Activated B cell treated with CpG ODN at 0.5 μM for 24 hours (primary cell): Measurements from ENCODE around the gene SPTBN4. TPM values are rescaled to one million over a fixed set of nuclear protein-coding genes. Genes with fewer than 3 reads are reported as not detected.

ENCODE experiments used
- ATAC-seq: fragments of 200-7000 bp; cut with Tn5 transposase; one replicate; pipeline ENCODE4 v1.10.0; 2021; ENCODE audit warnings: low read depth, mild to moderate bottlenecking, moderate library complexity
- CTCF ChIA-PET: fragments of 350-600 bp; sonication (Branson Sonifier 250); formaldehyde crosslinking; loops from one replicate; lab custom pipeline; 2021; ENCODE audit warnings: antibody characterized with exemption; lab: Charles Lee
- POLR2A ChIA-PET: fragments of 350-600 bp; sonication (Branson Sonifier 250); formaldehyde crosslinking; loops from one replicate; lab custom pipeline; 2021; ENCODE audit warnings: antibody characterized with exemption; lab: Charles Lee
- DNase-seq: peaks from one replicate; pipeline ENCODE4 v3.0.0; 2022
- H3K27ac Mint-ChIP-seq: one replicate; pipeline ENCODE4 v1.8.0; 2020; ENCODE audit warnings: mixed read lengths
- H3K27me3 Mint-ChIP-seq: one replicate; pipeline ENCODE4 v1.8.0; 2021; ENCODE audit warnings: mixed read lengths
- H3K36me3 Mint-ChIP-seq: one replicate; pipeline ENCODE4 v1.8.0; 2021; ENCODE audit warnings: low read depth, mixed read lengths
- H3K4me1 Mint-ChIP-seq: one replicate; pipeline ENCODE4 v1.8.0; 2021; ENCODE audit warnings: mixed read lengths
- H3K4me3 Mint-ChIP-seq: one replicate; pipeline ENCODE4 v1.8.0; 2020; ENCODE audit warnings: mild to moderate bottlenecking, mixed read lengths
- H3K9me3 Mint-ChIP-seq: one replicate; pipeline ENCODE4 v1.8.0; 2020; ENCODE audit warnings: mixed read lengths
- intact Hi-C: fragments of 100-400 bp; cut with micrococcal nuclease; formaldehyde crosslinking; loops from one replicate; pipeline ENCODE4 v1.15.1; 2024
- total RNA-seq: library from RNA; stranded (reverse); gene quantifications from 2 replicates; pipeline ENCODE4 v1.2.3, GENCODE V29; 2022
- TF ChIP-seq, protein P1 (sequence below): fragments of 200-600 bp; IDR thresholded peaks from one replicate; pipeline ENCODE4 v1.8.0; 2022; ENCODE audit warnings: antibody characterized with exemption, mild to moderate bottlenecking

SPTBN4 gene
- total RNA-seq, result 0.20 and 0.49 TPM in 2 replicates

DNA sequence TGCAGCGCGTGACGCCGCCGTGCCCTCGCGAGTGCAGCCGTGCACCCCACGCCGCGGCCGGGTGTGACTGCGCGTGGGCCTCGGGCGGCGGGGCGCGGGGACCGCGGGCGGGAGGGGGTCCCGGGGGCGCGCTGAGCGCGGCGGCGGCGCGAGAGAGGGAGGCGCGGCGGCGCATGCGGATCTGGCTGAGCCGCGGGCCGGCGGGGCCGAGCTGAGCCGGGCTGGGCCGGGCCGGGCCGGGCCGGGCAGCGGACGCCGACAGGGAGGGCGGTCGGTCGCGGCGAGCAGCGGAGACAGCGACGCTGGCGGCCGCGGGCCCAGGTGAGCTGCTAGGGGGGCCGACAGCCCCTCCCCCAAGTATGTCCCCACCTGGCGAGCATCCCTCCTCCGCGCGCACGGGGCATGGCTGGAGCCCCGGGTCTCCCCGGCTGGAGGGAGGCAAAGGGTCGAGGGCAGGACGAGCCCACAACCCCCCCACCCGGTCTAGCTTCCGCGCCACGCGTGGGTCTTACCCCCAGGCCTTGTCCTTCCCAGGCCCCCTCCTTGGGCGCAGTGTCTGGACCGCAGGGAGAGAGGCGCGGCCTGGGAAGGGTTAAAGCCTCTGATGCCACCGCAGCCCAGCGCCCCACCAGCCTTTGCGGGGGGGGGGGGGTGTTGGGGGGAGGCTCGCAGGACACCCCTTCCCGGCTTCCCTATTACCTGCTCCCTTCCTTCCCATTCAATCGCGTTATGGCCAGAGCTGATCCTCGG is at the start of gene SPTBN4:
Gene SPTBN4 (plus strand): TSS at position 17 of the 750 bp plus-strand sequence. CDS start 5,621 bp downstream, outside the sequence.
- no peak for DNase-seq
- Mint-ChIP-seq H3K27ac (peak within 1 kb of the TSS; percentile 68), H3K9me3 (no peaks in the 10 kb centered on the region), H3K4me3 (peak within 1 kb of the TSS; percentile 81), H3K36me3 (no peaks in the 10 kb centered on the region), H3K4me1 (peaks cover 25% of the 10 kb centered on the region), H3K27me3 (peaks cover 14% of the 10 kb centered on the region)
- intact Hi-C loops, result loop anchor here (1.0 to 5.0 kb wide), 2 partner anchors 145 to 182 kb away; partner anchors contain the start of gene AKT2
- ChIA-PET CTCF (no interaction called here), POLR2A (interaction anchor here (0.6 to 1.0 kb wide), 2 partner anchors 119 to 892 kb away, joined by 3 to 7 read pairs; partner anchors contain the start of genes C19orf47 and PLD3)
- TF ChIP-seq, protein P1, sequence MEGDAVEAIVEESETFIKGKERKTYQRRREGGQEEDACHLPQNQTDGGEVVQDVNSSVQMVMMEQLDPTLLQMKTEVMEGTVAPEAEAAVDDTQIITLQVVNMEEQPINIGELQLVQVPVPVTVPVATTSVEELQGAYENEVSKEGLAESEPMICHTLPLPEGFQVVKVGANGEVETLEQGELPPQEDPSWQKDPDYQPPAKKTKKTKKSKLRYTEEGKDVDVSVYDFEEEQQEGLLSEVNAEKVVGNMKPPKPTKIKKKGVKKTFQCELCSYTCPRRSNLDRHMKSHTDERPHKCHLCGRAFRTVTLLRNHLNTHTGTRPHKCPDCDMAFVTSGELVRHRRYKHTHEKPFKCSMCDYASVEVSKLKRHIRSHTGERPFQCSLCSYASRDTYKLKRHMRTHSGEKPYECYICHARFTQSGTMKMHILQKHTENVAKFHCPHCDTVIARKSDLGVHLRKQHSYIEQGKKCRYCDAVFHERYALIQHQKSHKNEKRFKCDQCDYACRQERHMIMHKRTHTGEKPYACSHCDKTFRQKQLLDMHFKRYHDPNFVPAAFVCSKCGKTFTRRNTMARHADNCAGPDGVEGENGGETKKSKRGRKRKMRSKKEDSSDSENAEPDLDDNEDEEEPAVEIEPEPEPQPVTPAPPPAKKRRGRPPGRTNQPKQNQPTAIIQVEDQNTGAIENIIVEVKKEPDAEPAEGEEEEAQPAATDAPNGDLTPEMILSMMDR, result no peak
- ATAC-seq, result no peak

DNA sequence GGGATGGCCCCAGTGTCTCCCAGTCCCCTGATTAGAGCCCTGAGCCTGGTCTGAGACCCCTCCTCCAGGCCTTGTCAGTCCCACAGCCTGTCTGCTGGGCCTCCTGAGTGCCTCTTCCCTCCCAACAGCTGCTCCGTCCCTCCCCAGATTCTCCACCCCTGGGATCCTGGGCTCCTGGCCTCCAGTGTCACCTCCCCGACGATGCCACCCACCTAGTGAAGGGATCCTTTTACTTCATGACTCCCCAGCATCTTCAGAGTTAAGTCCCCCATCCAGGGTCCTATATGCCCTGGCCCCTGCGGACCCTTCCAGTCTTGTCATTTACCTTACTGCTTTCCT is 49.2 kb upstream of the SPTBN4 start:
- CTCF ChIA-PET, result interaction anchor here (1.5 kb wide), 1 partner anchor 112 kb away, joined by 4 read pairs; no protein-coding TSS in a partner anchor
- Mint-ChIP-seq H3K4me1 (peaks cover 17% of the 10 kb centered on the region), H3K4me3 (no peak overlapping the region), H3K9me3 (no peaks in the 10 kb centered on the region), H3K27me3 (no peaks in the 10 kb centered on the region), H3K27ac (no peak overlapping the region), H3K36me3 (peaks cover 6% of the 10 kb centered on the region)
- intact Hi-C loops, result no loop called here
- POLR2A ChIA-PET, result interaction anchor here (0.6 kb wide), 2 partner anchors 731 to 1965 kb away, joined by 4 read pairs; no protein-coding TSS in a partner anchor
- TF ChIP-seq, protein P1, result no peak
- DNase-seq, result no peak
- ATAC-seq, result no peak

DNA sequence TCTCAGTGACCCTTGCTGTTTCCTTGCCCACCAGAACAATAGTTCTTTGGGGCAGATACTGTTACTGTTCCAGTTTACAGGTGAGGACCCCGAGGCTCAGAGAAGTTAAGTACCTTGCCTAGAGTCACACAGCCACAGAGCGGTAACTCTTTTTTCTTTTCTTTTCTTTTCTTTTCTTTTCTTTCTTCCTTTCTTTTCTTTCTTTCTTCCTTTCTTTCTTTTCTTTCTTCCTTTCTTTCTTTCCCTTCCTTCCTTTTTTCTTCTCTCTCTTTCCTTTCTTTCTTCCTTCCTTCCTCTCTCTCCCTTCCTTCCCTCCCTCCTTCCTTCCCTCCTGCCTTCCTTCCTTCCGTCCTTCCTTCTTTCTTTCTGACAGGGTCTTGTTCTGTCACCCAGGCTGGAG is 48.8 kb upstream of the SPTBN4 start:
- no peaks in the 10 kb centered on the region for H3K27me3 Mint-ChIP-seq
- H3K36me3 Mint-ChIP-seq, result peaks cover 8% of the 10 kb centered on the region
- intact Hi-C loops, result no loop called here
- peaks cover 17% of the 10 kb centered on the region for H3K4me1 Mint-ChIP-seq
- no peak for DNase-seq
- H3K4me3 Mint-ChIP-seq, result no peak overlapping the region
- H3K27ac Mint-ChIP-seq, result no peak overlapping the region
- H3K9me3 Mint-ChIP-seq, result no peaks in the 10 kb centered on the region
- TF ChIP-seq, protein P1, result no peak
- ChIA-PET CTCF (interaction anchor here (1.5 kb wide), 1 partner anchor 113 kb away, joined by 4 read pairs; no protein-coding TSS in a partner anchor), POLR2A (no interaction called here)
- ATAC-seq, result no peak

DNA sequence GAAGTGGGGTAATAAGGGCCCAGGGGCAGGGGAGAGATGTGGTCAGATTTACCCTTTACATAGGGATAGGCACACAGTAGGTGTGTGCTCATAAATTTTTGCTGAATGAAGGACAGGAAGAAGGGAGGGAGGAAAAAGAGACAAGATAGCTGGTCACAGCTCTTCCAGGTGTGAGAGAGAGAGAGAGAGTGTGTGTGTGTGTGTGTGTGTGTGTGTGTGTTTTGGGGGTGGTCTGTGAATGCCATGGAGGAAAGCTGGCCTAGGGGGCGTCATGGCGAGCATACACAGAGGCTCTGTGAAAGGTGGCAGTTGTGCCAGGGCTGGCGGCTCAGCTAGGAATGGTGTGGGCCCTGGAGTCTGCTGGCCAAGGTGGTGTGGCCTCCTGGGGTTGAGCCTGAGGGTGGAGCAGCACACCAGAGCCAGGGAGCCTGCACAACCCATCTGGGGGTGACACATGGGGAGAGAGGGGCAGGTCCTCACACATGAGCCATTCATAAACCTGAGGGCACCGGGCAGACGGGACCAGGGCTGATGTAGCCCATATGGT is 47.7 kb upstream of the SPTBN4 start:
- Mint-ChIP-seq H3K4me1 (peaks cover 19% of the 10 kb centered on the region), H3K27ac (peak overlapping the region; percentile 44), H3K9me3 (no peaks in the 10 kb centered on the region), H3K27me3 (no peaks in the 10 kb centered on the region), H3K4me3 (no peak overlapping the region), H3K36me3 (peaks cover 8% of the 10 kb centered on the region)
- DNase-seq, result no peak
- intact Hi-C loops, result no loop called here
- TF ChIP-seq, protein P1, result no peak
- no peak for ATAC-seq
- POLR2A ChIA-PET, result interaction anchor here (0.5 to 0.7 kb wide), 2 partner anchors 9 to 956 kb away, joined by 3 read pairs; no protein-coding TSS in a partner anchor
- CTCF ChIA-PET, result interaction anchor here (3.3 kb wide), 1 partner anchor 25 kb away, joined by 49 read pairs; the partner anchor contains the start of gene SERTAD3
